Dermis microvascular lymphatic vessel endothelial cell (primary cell): ENCODE results near the gene FXYD4. TPM values are rescaled to one million over a fixed set of nuclear protein-coding genes. Genes with fewer than 3 reads are reported as not detected.
A peak's percentile ranks its signal among the peaks of the same experiment; 100 is the strongest.

ENCODE experiments used
- DNase-seq, 2 donors: peaks; one replicate each; pipeline versions ENCODE4 v3.0.0 to v3.0.0-alpha.2; 2010; ENCODE audit warnings: low read depth in 2 of 2
- total RNA-seq: library from RNA; depleted of rRNA; stranded (reverse); fragments of >200 nt; gene quantifications from 2 replicates; pipeline ENCODE4 v1.2.1, GENCODE V29; 2014

Gene FXYD4
- total RNA-seq, 1 donor from 2014 or later, result not detected

DNA sequence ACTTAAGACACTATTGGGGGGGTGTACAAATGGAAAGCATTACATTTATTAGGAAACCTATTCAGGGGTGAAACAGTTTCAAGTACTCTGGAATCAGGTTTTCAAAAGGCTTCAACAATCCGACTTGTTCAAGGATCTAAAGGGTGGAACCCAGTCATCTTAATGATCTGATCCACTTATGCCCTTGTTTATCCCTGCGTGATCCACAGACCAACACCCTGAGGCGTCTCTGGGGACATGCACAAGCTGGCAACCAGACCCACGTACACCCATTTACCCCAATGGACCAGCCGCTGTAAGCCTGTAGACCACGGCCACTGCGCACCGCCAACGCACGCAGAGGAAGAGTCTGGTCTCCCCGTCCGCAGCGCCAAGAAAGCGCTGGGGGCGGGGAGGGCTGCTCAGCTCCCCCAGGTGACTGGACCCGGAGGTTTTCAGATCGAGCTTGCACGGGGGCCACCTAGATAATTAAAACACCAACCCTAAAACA lies 24.2 kb downstream of the FXYD4 start:
- DNase-seq, result peak in 1 of 2 donors; percentile 36

DNA sequence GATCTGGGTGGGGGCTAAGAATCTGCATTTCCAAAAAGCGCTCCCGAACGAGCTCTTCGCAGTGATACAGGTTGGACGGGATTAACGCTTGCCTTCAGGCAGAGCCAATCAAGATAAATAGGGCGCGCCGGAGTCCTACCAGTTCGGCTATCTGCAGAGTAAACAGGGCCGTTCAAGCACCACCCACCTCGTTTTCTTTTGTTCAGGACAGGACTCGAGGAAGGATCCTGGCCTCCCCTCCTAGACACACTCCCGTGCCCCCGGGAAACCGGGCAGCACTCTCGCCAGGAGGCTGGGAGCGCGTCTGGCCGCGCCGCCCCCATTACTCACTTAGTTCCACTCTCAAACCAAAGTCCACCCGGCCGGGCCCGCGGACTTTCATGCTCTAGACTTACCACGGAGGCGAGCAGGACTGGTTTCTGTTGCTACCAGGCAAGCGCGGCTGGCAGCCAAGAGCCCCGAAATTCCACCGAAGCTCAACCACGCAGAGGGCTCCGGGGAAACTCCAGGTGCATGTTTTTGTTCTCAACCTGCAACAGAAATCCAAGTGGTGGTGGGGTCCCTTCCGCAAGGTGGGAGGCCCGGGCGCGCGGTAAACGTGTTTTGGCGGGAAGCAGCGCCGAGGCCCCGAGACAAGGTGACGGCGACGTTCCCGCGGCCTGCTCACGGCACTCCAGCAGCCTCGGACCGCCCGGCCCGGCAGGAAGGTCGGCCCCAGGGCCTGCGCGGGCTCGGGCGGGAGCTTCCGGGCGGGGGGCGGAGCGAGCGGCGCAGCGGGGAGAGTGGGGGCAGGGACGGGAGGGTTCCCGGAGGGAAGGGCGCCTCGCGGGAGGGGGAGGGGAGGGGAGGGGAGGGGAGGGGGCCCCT lies 24.9 kb downstream of the FXYD4 start:
- DNase-seq, result peak in 1 of 2 donors; percentile 71

DNA sequence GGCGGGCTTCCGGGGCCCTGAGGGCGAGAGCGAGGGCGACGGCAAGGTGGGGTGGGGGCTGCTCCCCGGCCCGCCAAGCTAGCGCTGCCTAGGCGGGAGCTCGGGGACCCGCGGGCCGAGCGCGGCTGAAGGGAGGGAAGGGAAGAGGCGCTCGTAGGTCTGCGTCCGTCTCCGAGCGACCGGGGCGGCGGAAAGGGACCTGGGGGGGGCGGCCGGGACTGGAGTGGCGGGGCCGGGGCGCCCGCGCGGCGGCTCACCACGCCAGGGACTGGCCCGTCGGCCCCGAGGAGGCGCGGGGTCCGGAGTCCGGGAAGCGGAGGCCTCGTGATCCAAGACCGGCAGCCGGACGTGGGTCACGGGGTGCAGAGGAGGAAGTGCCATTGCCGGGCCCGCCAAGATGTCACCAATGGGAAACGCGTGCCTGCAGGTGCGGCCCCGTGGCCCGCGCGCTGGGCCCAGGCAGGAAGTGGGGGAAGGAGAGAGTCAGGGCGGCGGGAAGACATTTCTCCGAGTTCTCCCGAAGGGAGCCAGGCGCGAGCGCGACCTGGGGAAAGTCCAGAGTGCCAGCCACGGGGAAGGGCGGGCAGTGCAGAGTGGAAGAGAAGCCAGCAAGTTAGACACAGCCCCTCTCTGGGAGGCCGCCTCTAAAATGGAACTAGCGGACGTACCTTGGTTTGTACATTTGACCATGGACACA lies 25.6 kb downstream of the FXYD4 start:
- peak; percentile 69 to 91 for DNase-seq

DNA sequence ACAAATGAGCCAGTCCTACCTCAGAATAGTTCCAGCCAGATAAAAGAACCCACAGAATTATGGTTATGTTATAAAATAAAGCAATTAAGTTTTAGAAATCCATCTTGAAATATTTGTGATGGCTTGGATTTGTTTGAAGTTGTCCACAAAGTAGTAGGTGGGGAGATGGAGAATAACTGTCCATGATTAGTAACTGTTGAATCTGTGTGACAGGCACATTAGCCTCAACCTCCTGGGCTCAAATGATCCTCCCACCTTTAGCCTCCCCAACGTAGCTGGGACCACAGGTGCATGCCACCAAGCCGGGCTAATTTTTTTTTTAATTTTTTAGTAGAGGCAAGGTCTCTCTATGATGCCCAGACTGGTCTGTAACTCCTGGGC lies 27.5 kb downstream of the FXYD4 start:
- no peak for DNase-seq

DNA sequence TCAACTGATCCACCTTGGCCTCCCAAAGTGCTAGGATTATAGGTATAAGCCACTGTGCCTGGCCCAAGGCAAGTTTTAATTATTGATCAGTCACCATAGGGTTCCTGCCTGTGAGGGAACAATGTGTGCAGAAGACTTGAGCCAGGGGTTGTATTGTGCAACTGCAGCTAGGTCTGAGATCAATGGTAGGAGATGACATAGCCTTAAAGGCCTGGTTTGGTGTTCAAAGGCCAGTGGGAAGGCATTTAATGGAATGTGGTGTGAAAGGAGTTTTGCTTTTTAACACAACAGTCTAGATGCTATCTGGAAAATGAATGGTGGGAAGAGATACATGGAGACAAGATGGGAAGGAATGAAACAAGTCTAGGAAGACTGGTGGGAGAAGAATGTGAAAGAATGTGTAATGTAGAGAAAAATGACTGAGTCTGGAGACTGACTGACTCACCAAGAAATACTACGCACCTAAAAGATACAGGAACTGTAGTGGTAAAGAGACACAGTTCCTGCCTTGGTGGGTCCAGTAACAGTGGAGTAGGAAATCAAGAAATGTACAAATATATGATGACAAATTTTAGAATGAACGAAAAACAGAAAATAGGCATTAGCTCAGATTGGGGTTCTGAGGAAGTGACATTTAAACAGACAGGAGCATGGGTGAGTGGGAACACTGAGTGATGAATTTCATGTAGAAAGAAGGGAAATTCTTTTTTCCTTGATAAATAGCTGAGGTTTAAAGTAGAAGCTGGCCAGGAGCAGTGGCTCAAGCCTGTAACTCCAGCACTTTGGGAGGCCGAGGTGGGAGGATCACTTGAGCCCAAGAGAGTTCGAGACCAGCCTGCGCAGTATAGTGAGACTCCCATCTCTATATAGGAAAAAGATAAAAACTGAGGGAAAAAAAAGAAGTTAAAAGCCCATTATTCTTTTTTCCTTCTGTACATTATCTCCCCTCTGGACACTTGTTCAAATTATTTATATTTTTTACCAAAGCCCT lies 28.2 kb downstream of the FXYD4 start:
- no peak for DNase-seq

DNA sequence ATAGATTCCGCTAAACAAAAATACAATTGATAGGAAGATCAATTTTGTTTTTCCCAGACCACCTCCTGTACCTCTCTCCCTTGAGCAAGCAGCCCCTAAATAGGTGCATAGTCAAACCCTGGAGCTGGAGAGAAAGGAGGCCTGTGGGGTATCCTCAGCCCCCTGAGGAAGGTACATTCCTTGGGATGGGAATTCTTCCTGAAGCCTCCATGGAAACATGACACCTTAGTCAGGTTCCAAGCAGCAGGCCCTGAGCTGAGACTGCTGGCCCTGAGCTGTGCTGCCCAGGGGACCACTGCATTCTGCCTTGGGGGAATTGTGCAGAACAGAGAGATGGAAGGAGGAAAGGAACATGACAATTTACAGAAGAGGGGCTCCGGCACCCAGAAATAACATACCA lies 30.2 kb downstream of the FXYD4 start:
- no peak for DNase-seq

DNA sequence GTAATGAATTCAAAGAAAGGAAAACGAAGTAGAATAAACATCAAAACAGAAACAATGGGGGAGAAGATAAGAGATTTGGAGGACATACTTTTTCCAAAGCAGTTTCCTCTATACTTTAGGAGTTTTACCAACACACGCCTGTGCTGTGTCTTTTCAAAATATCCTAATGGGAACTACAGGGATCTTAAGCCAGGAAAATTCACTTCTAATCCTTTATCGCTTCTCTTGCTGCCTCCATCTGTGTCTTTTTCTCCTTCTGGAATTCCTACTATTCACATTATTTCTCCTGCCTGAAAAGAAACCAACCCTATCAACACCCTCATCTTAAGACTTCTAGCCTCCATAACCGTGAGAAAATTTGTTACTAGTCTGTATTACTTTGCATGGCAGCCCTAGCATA lies 30.7 kb downstream of the FXYD4 start:
- DNase-seq, result no peak

DNA sequence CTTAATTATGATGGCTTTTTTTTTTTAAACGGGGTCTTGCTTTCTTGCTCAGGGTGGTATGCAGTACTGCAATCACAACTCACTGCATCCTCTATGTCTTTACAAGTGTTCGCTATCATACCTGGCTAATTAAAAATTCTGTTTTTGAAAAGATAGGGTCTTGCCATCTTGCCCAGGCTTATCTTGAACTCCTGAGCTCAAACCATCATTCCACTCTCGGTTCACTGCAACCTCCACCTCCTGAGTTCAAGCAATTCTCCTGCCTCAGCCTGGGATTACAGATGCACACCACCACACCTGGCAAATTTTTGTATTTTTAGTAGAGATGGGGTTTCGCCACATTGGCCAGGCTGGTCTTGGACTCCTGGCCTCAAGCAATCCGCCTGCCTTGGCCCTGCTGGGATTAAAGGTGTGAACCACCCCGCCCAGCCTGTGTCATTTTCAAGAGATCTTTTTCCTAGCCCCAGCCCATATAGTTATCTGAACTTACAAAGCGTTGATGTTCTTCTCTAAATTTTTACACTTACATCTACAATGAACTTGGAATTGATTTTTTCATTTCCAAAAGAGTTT lies 31.5 kb downstream of the FXYD4 start:
- no peak for DNase-seq

DNA sequence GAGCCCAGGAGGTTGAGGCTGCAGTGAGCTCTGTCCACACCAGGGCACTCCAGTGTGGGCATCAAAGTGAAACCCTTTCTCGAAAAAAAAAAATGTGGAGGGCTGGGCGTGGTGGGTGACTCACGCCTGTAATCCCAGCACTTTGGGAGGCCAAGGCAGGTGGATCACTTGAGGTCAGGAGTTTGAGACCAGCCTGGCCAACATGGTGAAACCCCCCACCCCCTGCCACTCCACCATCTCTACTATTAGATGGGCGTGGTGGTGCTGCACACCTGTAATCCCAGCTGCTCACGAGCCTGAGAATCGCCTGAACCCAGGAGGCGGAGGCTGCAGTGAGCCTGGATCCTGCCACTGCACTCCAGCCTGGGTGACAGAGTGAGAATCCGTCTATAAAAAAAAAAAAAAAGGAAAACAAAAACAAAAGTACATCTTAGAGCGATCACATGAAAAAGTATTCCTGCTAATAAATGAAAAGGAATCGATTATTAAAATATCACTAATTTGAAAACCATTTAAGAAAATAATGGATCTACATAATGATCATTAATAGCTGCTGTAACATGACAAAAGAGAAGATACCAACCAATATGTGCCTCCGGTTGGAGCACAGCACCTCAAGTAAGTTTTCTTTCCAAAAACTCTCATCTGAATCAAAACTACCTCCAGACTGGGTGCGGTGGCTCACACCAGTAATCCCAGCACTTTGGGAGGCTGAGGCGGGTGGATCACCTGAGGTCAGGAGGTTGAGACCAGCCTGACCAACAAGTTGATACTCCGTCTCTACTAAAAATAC lies 32.7 kb downstream of the FXYD4 start:
- no peak for DNase-seq

DNA sequence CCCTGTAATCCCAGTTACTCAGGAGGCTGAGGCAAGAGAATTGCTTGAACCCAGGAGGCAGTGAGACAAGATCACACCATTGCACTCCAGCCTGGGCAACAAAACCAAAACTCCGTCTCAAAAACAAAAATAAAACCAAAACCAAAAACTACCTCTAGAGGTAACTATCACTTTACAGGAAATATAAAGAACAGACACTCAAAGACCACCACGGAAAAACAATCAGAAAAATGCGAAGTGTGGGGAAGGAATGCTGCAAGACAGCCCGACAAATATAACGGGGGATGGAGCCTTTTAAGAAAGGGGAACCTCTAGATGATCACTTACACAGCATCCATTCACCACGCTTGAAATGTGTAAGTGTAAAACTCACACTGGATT lies 33.3 kb downstream of the FXYD4 start:
- DNase-seq, result no peak

DNA sequence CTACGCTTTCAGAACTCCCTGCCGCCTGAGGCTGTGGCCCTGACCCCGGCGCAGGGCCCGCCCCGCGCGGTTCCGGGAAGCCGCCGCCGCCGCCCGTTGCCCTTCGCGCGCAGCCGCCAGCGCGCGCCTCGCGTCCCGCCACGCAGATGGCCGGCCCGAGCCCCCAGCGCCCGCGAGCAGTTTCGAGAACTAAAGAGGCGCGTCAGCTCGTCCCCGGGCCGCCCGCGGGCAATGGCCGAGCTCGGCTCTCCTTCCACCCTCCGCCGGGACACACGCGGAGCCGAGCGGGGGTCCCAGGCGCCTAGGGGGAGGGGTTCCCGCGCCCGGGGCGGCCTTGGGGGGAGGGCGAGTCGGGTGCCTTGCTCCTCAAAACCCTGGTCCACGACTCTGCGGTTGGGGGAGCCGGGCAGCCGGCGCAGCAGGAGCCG lies 35.7 kb downstream of the FXYD4 start:
- peak in 1 of 2 donors; percentile 58 for DNase-seq

DNA sequence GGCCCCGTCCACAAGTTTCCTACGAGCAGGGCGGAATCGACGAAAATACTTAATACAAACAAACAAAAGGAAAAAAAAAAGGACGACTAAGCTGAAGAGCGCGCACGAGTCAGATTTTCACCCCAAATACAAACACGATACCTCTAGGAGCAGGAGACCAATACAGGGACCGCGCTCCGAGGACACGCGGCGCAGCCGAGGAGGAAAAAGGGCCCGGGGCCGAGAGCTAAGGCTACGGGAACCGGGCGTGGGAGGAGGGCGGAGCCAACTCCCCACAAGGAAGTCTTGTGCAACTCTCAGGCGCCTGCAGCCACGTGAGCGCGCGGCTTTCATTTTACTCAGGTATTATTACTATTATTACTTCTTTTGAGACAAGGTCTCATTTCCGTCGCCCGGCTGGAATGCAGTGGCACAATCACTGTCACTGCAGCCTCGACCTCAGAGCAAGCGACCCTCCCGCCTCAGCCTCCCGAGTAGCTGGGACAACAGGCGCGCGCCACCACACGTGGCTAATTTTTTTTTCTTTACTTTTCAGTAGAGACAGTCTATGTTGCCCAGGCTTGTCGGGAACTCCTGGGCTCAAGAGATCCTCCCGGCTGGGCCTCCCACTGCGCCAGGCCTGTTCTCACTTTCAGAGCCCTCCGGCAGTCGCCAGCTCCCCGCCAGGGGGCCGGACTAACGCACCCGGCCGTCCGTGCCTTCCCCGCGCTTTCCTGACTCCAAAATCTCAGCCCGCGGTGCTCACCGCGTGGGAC lies 36.3 kb downstream of the FXYD4 start:
- peak; percentile 67 to 88 for DNase-seq

DNA sequence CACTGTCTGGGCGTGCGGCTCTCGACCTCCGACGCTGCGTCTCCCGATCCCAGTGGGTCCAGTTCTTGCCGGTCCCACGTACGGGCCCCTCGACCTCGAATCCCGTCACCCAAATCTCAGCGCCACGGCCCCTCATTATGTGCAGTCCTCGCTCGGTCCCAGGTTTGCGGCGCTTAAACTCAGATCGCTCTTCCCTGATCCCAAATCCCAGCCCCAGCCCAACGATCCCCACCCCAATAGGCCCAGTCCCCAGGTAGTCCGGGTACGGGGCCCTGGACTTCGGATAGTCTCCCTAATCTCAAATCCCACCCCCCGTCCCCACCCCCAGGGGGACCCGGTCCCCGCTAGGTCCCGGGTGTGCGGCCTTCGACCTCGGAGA lies 36.9 kb downstream of the FXYD4 start:
- DNase-seq, result no peak

DNA sequence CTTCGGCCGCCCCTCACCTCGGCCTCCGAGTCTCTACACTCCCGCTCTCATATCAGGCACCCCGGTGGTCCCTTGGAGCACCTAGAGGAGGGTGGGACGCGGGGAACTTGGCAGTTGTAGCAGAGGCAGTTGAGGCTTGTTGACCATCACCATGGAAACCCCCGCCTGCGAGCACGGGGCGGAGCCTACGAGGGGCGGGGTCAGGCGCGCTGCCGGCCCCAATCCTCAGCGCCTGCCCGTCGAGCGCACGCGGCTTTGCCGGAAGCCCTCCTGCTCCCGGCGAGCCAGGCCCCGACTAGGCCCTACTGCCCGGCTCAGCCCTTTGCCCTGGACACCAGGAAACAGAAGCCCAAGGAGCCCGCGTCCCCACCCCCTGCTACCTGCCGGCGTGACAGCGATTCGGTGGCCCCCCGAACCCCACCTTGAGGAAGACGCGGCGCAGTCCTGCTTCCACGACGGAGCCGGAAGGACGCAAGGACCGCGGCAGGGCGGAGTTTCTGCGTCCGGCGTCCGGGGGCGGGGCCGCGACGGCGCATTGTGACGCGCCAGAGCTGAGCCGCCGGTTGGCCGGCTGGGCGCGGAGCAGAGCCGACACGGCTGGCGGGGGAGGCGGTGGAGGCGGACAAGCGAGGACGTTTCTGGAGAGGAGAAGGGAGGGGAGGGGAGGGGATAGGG lies 37.4 kb downstream of the FXYD4 start, which contains the start of gene HNRNPF:
TSS of gene HNRNPF (minus strand) at position 477 of the 675 bp plus-strand sequence. CDS start 21,302 bp downstream, outside the sequence.
- DNase-seq, result peak; percentile 88 to 97

DNA sequence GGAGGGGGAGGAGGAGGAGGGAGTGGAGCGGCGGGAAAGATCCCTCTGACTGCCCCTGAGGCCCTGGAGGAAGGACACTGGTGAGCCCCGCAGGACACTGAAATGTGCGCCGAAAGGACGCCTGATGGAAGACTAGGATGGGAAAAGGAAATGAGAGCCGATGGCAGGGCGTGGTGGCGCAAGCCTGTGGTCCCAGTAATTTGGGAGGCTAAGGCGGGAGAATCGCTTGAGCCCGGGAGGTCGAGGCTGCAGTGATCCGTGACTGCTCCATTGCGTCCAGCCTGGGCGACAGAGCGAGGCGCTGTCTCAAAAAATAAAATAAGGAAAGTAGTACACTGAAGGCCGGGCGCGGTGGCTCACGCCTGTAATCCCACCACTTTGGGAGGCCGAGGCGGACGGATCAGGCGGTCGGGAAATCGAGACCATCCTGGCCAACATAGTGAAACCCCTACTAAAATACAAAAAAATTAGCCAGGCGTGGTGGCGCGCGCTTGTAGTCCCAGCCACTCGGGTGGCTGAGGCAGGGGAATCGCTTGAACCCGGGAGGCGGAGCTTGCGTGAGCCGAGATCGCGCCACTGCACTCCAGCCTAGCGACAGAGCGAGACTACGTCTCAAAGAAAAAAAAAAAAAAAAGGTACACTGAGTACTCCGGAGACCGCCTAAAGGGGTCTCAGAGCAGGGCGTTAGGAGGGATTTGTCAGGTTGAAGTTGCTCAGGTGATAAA lies 38.1 kb downstream of the FXYD4 start:
- peak in 1 of 2 donors; percentile 43 for DNase-seq

DNA sequence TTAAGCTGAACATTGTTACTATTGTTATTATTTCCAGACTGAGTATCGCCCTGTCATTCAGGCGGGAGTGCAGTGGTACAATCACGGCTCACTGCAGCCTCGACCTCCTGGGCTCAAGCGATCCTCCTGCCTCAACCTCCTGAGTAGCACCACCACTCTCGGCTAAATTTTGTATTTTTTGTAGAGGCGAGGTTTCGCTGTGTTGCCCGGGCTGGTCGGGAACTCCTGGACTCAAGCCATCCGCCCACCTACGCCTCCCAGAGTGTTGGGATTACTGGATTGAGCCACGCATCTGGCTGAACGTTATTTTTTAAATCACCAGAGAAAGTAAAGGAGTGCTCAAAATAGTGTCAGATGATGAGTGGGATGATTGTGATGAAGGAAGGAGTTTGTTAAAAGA lies 38.9 kb downstream of the FXYD4 start:
- DNase-seq, result no peak

DNA sequence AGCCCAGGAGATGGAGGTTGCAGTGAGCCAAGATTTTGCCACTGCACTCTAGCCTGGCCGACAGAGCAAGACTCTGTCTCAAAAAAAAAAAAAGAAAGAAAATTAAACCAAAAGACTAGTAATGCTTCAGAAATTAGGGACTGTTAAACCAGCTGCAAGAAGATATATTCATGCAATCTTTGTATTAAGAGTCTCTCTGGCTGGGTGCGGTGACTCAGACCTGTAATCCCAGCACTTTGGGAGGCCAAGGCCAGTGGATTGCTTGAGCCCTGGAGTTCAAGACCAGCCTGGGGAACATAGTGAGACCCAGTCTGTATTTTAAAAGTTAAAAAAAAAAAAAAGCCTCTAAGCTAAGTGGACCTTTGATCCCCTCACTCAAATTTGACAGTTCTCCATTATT lies 40.1 kb downstream of the FXYD4 start:
- DNase-seq, result no peak

DNA sequence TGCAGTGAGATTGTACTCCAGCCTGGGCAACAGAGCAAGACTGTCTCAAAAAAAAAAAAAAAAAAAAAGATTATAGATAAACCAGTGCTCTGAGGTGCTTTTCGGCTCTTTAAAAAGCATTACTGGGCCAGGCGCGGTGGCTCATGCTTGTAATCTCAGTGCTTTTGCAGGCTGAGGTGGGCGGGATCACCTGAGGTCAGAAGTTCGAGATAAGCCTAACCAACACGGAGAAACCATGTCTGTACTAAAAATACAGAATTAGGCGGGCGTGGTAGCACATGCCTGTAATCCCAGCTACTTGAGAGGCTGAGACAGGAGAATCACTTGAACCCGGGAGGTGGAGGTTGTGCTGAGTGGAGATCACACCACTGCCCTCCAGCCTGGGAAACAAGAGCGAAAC lies 44.1 kb downstream of the FXYD4 start:
- no peak for DNase-seq
